ENCODE measurements around the gene LRFN2.

LRFN2 gene

DNA sequence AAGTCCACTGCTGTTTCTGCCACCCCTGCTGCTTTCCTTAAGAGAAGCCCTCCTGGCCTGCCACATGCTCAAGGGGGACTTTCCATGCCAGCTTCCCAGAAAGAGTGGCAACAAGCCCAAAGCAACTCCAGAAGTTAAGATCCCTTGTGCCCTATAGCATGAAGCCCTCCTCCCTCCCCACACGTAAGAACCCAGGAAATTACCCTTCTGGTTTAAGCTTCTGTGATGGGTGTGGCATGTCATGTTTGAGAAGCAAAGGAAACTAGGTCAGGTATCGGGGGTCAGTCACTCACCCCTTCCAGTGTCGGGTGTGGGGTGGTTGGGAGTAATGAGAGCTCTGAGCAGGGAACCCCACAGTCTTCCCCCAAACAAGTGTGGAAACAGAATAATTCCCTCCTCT, 196.1 kb downstream of the LRFN2 start:
- H3K4me1 ChIP-seq (ENCODE audit: control insufficient read depth, insufficient read depth, low read length): no peaks in the 10 kb centered on the region
- no peaks in the 10 kb centered on the region for H3K36me3 ChIP-seq (ENCODE audit: control insufficient read depth, insufficient read depth, low read length)
- H3K4me3 ChIP-seq (ENCODE audit: low read depth, low read length): no peak overlapping the region
- no peaks in the 10 kb centered on the region; the same call in 1 of the 2 replicates for H3K27me3 ChIP-seq (ENCODE audit: control insufficient read depth, insufficient read depth, low read length)
- H3K9ac ChIP-seq (ENCODE audit: low read length): no peak overlapping the region
- H3K9me3 ChIP-seq (ENCODE audit: control insufficient read depth, insufficient read depth, low read depth, low read length): no peaks in the 10 kb centered on the region; the same call in 1 of the 2 replicates
- no peak overlapping the region for H3K27ac ChIP-seq (ENCODE audit: low read depth, low read length)

DNA sequence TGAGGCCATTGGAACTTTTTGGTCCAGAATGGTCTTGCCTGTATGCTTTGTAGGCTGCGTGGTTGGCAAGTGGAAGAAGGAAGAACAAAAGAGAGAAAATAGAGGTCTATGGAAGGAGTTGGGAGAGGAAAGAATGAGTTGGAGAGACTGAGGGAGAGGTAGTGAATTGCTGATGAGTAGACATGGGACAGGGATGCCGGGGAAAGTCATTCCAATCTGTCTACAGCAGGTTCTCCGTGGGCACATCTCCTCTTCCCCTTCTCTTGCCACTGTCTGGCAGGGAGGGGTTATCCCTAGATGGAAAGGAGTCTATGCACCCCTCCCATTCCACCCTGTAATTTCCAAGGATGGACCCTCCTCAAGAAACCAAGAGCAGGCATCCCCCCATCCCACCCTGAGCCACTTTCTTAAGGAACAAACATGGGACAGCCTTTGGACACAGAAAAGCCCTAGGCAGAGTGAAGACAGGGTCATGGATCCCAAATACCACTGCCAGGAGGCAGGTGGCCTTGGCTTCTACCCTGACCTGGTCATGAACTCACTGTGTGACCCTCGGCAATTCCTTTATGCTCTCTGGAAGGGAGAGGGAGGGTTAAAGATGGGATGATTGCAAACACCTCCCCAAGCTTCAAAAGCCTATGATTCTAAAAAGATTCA, 196.9 kb downstream of the LRFN2 start:
- H3K9ac ChIP-seq (ENCODE audit: low read length): no peak overlapping the region
- no peak overlapping the region for H3K4me3 ChIP-seq (ENCODE audit: low read depth, low read length)
- no peaks in the 10 kb centered on the region for H3K4me1 ChIP-seq (ENCODE audit: control insufficient read depth, insufficient read depth, low read length)
- no peak overlapping the region for H3K27ac ChIP-seq (ENCODE audit: low read depth, low read length)
- H3K27me3 ChIP-seq (ENCODE audit: control insufficient read depth, insufficient read depth, low read length): no peaks in the 10 kb centered on the region; the same call in 1 of the 2 replicates
- H3K9me3 ChIP-seq (ENCODE audit: control insufficient read depth, insufficient read depth, low read depth, low read length): no peaks in the 10 kb centered on the region; the same call in 1 of the 2 replicates
- H3K36me3 ChIP-seq (ENCODE audit: control insufficient read depth, insufficient read depth, low read length): no peaks in the 10 kb centered on the region

DNA sequence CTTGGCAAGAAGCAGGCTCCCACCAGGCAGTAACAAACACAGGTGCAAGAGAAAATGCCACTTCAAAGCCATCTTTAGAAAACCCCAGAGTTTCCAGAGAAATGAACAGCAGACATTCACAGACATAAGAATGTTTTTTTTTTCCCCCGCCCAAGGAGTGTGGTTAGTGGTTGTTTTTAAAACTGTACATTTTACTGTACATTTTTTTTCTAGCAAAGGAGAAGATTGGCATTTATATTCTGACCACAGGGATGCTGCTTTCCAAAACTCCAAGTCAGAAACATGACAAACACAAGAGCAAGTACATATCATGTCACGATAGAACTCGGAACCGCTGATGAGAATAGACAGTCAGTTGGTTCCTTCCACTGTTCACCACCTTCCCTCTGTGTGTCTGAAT, 197.9 kb downstream of the LRFN2 start:
- no peaks in the 10 kb centered on the region; the same call in 1 of the 2 replicates for H3K27me3 ChIP-seq (ENCODE audit: control insufficient read depth, insufficient read depth, low read length)
- no peaks in the 10 kb centered on the region for H3K36me3 ChIP-seq (ENCODE audit: control insufficient read depth, insufficient read depth, low read length)
- H3K4me3 ChIP-seq (ENCODE audit: low read depth, low read length): no peak overlapping the region
- H3K9me3 ChIP-seq (ENCODE audit: control insufficient read depth, insufficient read depth, low read depth, low read length): no peaks in the 10 kb centered on the region
- no peak overlapping the region for H3K27ac ChIP-seq (ENCODE audit: low read depth, low read length)
- H3K4me1 ChIP-seq (ENCODE audit: control insufficient read depth, insufficient read depth, low read length): no peaks in the 10 kb centered on the region
- H3K9ac ChIP-seq (ENCODE audit: low read length): no peak overlapping the region

DNA sequence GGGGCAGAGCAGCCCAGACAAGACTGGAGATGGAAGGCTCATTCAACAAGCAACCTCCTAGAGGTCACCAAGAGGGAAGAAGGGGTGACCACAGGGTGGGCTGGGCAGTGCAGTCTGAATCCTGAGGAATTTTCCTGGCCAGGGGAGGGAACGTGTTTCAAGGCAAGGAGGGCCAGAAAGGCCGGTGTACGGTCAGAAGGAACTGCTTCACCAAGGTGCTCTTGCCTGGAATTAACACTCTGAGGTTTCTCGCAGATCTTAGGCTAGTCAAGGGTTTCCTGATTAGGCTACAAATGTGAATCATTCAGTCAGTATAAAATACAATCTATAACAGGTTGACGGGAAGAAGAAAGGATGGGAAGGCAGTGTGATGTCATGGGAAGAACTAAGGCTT, 199.3 kb downstream of the LRFN2 start:
- H3K4me1 ChIP-seq (ENCODE audit: control insufficient read depth, insufficient read depth, low read length): no peaks in the 10 kb centered on the region
- H3K9ac ChIP-seq (ENCODE audit: low read length): no peak overlapping the region

DNA sequence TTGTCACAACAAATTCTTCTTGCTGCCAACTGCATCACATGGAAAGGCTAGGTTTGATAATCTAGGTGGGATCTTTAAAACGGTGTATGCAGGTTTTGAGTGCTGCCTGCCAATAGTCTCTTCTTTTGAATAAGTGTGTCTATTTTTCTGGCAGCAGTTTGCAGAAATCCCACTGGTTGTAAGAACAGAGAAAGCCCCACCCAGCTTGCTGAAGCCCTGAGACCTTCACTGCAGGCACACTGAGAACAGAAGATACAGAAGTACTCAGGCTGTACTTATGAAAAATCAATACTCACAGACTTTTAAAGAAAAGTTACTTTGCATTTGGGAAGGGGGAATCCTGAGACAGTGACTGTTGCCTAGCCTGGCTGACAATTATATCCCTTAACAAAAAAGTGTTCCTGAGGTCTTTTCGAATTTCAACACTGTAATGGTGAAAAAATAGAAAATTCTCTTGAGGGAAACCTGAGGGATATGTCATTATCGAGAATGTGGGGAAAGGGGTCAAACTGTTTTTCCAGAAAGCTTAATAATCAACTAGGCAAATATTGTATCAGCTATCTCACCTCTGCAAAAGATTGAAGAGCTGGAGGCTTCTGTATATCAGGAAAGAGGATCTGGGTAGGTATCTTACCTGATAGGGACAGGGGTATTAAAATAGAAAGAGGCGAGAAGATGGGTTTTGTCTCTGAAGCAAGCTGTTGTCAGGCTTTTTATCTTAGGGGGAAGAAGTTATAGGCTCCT, 199.9 kb downstream of the LRFN2 start:
- no peak overlapping the region for H3K27ac ChIP-seq (ENCODE audit: low read depth, low read length)
- no peak overlapping the region for H3K9ac ChIP-seq (ENCODE audit: low read length)
- no peaks in the 10 kb centered on the region for H3K9me3 ChIP-seq (ENCODE audit: control insufficient read depth, insufficient read depth, low read depth, low read length)
- H3K4me3 ChIP-seq (ENCODE audit: low read depth, low read length): no peak overlapping the region
- H3K4me1 ChIP-seq (ENCODE audit: control insufficient read depth, insufficient read depth, low read length): no peaks in the 10 kb centered on the region
- no peaks in the 10 kb centered on the region; the same call in 1 of the 2 replicates for H3K27me3 ChIP-seq (ENCODE audit: control insufficient read depth, insufficient read depth, low read length)
- no peaks in the 10 kb centered on the region for H3K36me3 ChIP-seq (ENCODE audit: control insufficient read depth, insufficient read depth, low read length)

More for the DNA sequence above, 199.3 kb downstream of the LRFN2 start:
- no peaks in the 10 kb centered on the region for H3K36me3 ChIP-seq (ENCODE audit: control insufficient read depth, insufficient read depth, low read length)
- H3K27ac ChIP-seq (ENCODE audit: low read depth, low read length): no peak overlapping the region
- no peaks in the 10 kb centered on the region; the same call in 1 of the 2 replicates for H3K27me3 ChIP-seq (ENCODE audit: control insufficient read depth, insufficient read depth, low read length)
- no peaks in the 10 kb centered on the region for H3K9me3 ChIP-seq (ENCODE audit: control insufficient read depth, insufficient read depth, low read depth, low read length)
- no peak overlapping the region for H3K4me3 ChIP-seq (ENCODE audit: low read depth, low read length)

DNA sequence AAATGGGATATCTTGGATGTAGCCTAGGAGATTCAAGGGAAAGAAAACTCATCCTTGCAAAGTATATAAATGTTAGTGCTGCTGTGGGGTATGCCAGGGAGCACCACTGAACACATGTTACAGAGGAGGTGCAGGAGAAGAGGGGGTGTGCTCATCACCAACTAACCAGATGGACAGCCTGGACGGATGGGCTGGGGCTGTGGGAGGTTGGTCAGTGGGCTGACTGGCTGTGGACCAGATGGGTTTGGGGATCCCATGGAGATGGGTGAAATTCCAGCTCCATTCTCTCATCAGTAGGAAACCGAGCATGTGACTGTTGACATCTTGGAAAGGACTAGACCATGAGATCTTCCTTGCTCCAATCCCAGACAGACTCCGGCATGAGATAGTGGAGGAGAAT, 201.0 kb downstream of the LRFN2 start:
- no peaks in the 10 kb centered on the region; the same call in 1 of the 2 replicates for H3K27me3 ChIP-seq (ENCODE audit: control insufficient read depth, insufficient read depth, low read length)
- no peak overlapping the region for H3K9ac ChIP-seq (ENCODE audit: low read length)
- no peaks in the 10 kb centered on the region for H3K36me3 ChIP-seq (ENCODE audit: control insufficient read depth, insufficient read depth, low read length)
- no peak overlapping the region for H3K4me3 ChIP-seq (ENCODE audit: low read depth, low read length)
- no peaks in the 10 kb centered on the region for H3K9me3 ChIP-seq (ENCODE audit: control insufficient read depth, insufficient read depth, low read depth, low read length)
- H3K27ac ChIP-seq (ENCODE audit: low read depth, low read length): no peak overlapping the region
- no peaks in the 10 kb centered on the region for H3K4me1 ChIP-seq (ENCODE audit: control insufficient read depth, insufficient read depth, low read length)

DNA sequence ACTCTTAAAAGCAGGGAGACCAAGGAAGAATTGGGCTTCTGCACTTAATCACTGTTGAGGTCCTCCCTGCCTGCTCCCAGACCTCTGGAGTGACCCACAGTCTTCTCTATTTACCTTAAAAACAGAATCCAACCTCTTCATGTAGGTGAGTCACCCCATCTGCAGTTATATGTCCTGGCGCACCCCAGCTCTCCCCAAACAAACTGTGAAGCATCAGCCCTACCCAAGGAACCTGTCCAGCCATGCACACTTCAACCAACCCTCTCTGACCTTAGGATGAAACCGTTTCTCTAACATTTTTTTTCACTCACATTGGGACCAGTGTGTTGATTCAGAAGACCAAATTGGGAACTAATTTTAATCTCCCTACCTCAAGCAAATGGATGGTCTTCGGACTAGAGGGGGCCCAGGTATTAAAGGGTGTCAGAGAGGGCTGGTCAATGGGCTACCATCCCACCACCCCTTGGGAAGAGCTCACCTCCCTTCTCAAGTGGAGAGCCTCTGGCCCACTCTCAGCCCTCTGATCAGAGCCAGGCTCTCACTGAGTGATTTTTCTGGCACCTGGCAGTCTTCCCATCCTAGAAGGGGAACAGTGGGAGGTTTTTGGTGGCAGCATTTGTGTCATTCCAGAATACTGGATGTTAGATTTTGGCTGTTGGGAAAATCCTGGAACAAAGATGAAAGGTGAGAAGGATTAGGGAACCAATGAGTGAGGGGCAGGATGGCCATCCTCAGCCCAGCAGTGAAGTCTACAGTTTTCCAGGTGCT, 203.6 kb downstream of the LRFN2 start:
- Histone ChIP-seq H3K36me3 (ENCODE audit: control insufficient read depth, insufficient read depth, low read length) (no peaks in the 10 kb centered on the region), H3K27ac (ENCODE audit: low read depth, low read length) (no peak overlapping the region), H3K4me3 (ENCODE audit: low read depth, low read length) (no peak overlapping the region), H3K9ac (ENCODE audit: low read length) (no peak overlapping the region), H3K4me1 (ENCODE audit: control insufficient read depth, insufficient read depth, low read length) (no peaks in the 10 kb centered on the region), H3K27me3 (ENCODE audit: control insufficient read depth, insufficient read depth, low read length) (no peaks in the 10 kb centered on the region), H3K9me3 (ENCODE audit: control insufficient read depth, insufficient read depth, low read depth, low read length) (no peaks in the 10 kb centered on the region)

DNA sequence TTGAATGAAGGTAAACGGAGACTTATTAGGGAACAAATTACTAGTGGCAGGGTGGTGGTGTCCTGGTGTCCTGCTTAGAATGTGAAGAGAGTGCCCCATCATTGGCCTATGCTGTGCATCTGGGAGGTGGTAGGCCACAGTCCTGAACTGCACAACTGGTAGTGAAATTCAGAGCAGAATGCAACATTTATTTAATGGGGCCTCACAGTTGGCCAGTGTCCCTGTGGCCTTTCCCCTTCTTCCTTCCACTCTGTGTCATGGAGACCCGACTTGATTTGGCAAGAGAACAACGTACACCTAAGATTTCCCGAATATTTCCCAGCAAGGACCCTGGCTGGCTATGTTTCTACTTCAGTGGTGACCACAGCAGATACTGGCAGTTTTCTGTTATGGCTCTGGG, 206.9 kb downstream of the LRFN2 start:
- Histone ChIP-seq H3K9me3 (ENCODE audit: control insufficient read depth, insufficient read depth, low read depth, low read length) (no peaks in the 10 kb centered on the region), H3K4me1 (ENCODE audit: control insufficient read depth, insufficient read depth, low read length) (no peaks in the 10 kb centered on the region), H3K27me3 (ENCODE audit: control insufficient read depth, insufficient read depth, low read length) (no peaks in the 10 kb centered on the region), H3K27ac (ENCODE audit: low read depth, low read length) (no peak overlapping the region), H3K36me3 (ENCODE audit: control insufficient read depth, insufficient read depth, low read length) (no peaks in the 10 kb centered on the region), H3K4me3 (ENCODE audit: low read depth, low read length) (no peak overlapping the region), H3K9ac (ENCODE audit: low read length) (no peak overlapping the region)

DNA sequence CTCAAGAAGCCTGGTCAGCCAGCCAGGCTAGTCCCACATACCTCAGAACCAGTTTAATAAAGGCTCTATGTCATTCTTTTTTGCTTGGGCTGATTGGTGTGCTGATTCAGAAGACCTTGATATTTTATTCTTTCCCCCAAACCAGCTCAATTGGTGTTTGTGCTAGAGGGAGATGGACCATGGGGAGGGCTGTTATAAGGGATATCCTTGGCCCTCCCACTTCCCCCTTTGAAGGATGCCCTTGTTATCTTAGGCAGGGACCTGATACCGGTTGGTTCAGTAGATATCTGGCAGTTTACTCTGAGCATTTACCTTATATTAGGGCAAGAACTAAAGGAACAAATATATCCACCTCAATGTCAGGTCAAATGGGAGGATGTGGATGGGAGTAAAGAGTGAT, 207.4 kb downstream of the LRFN2 start:
- no peak overlapping the region for H3K9ac ChIP-seq (ENCODE audit: low read length)
- H3K4me3 ChIP-seq (ENCODE audit: low read depth, low read length): no peak overlapping the region
- H3K4me1 ChIP-seq (ENCODE audit: control insufficient read depth, insufficient read depth, low read length): no peaks in the 10 kb centered on the region
- no peaks in the 10 kb centered on the region for H3K27me3 ChIP-seq (ENCODE audit: control insufficient read depth, insufficient read depth, low read length)
- H3K27ac ChIP-seq (ENCODE audit: low read depth, low read length): no peak overlapping the region
- no peaks in the 10 kb centered on the region for H3K36me3 ChIP-seq (ENCODE audit: control insufficient read depth, insufficient read depth, low read length)
- H3K9me3 ChIP-seq (ENCODE audit: control insufficient read depth, insufficient read depth, low read depth, low read length): no peaks in the 10 kb centered on the region

DNA sequence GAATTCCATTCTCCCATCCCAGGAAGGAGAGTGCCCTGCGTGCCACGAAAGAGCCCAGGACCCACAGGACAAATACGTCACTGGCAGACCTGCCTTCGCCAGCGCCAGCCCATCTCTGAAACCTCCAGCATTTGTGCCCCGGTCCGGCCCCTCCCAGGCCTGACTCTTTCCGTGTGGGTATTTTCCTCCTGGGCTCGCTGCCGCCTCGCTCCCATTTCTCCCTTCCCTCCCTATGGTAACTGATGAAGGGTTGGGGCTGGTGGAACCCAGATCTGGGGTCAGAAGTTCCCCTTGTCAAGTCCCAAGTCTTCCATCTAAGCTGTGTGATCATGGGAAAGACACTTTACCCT, 208.5 kb downstream of the LRFN2 start:
- no peak overlapping the region for H3K9ac ChIP-seq (ENCODE audit: low read length)
- no peak overlapping the region for H3K4me3 ChIP-seq (ENCODE audit: low read depth, low read length)
- H3K27me3 ChIP-seq (ENCODE audit: control insufficient read depth, insufficient read depth, low read length): no peaks in the 10 kb centered on the region
- no peaks in the 10 kb centered on the region for H3K9me3 ChIP-seq (ENCODE audit: control insufficient read depth, insufficient read depth, low read depth, low read length)
- no peaks in the 10 kb centered on the region for H3K4me1 ChIP-seq (ENCODE audit: control insufficient read depth, insufficient read depth, low read length)
- no peak overlapping the region for H3K27ac ChIP-seq (ENCODE audit: low read depth, low read length)
- H3K36me3 ChIP-seq (ENCODE audit: control insufficient read depth, insufficient read depth, low read length): no peaks in the 10 kb centered on the region

Measured in HUES6 (cell line).